Fibroblast of lung (primary cell): ENCODE data around the gene MSH3. TPM values are rescaled to one million over a fixed set of nuclear protein-coding genes. Genes with fewer than 3 reads are reported as not detected.

Experiments
- DNase-seq, 2 donors: peaks; one replicate each; pipeline versions ENCODE4 v3.0.0 to v3.0.0-alpha.2; 2010; ENCODE audit warnings: low read depth in 2 of 2
- H2AFZ ChIP-seq: 2 replicates; pipeline ENCODE4 v1.5.1; 2012; ENCODE audit warnings: low read length, control low read depth, inconsistent platforms
- H3K27ac ChIP-seq: 2 replicates; pipeline ENCODE4 v1.5.1; 2011; ENCODE audit warnings: low read length, control low read depth; ENCODE audit not compliant: insufficient read depth
- H3K27me3 ChIP-seq: 2 replicates; pipeline ENCODE4 v1.5.1; 2011; ENCODE audit warnings: mild to moderate bottlenecking, low read length; ENCODE audit not compliant: control insufficient read depth, insufficient read depth
- H3K36me3 ChIP-seq: 2 replicates; pipeline ENCODE4 v1.5.1; 2011; ENCODE audit warnings: low read length; ENCODE audit not compliant: control insufficient read depth, insufficient read depth
- H3K4me1 ChIP-seq: 2 replicates; pipeline ENCODE4 v1.5.1; 2011; ENCODE audit warnings: low read length; ENCODE audit not compliant: control insufficient read depth, insufficient read depth; ENCODE audit errors: extremely low read depth
- H3K4me2 ChIP-seq: 2 replicates; pipeline ENCODE4 v1.5.1; 2011; ENCODE audit warnings: low read length, control low read depth; ENCODE audit not compliant: insufficient read depth; ENCODE audit errors: extremely low read depth
- H3K4me3 ChIP-seq, 4 experiments: fragments of 200-600 bp in 1 of 4; sonication (generic) in 1 of 4; replicated peaks in 1 of 4; 2 replicates each; pipeline ENCODE4 v1.5.1; 2011 to 2016; ENCODE audit warnings: low read length in 4 of 4, low read depth in 3 of 4, mild to moderate bottlenecking in 3 of 4, control low read depth in 2 of 4, inconsistent platforms in 1 of 4, mixed read lengths in 1 of 4; ENCODE audit not compliant: insufficient read depth in 1 of 4; ENCODE audit errors: control extremely low read depth in 1 of 4
- H3K79me2 ChIP-seq: 2 replicates; pipeline ENCODE4 v1.5.1; 2012; ENCODE audit warnings: mild to moderate bottlenecking, low read length, inconsistent platforms; ENCODE audit not compliant: control insufficient read depth, insufficient read depth
- H3K9ac ChIP-seq: 2 replicates; pipeline ENCODE4 v1.5.1; 2011; ENCODE audit warnings: mild to moderate bottlenecking, low read length, control low read depth; ENCODE audit not compliant: insufficient read depth
- H3K9me3 ChIP-seq: 2 replicates; pipeline ENCODE4 v1.5.1; 2012; ENCODE audit warnings: low read depth, low read length; ENCODE audit not compliant: control insufficient read depth, insufficient read depth
- H4K20me1 ChIP-seq: 2 replicates; pipeline ENCODE4 v1.5.1; 2011; ENCODE audit warnings: low read length; ENCODE audit not compliant: control insufficient read depth, insufficient read depth; ENCODE audit errors: extremely low read depth
- CTCF ChIP-seq, 2 donors: IDR thresholded peaks in 1 of 2; conservative IDR thresholded peaks in 1 of 2; 1 replicate in 1 of 2; 2 replicates in 1 of 2; pipeline ENCODE4 v1.5.1; 2011 to 2012; ENCODE audit warnings: low read length in 2 of 2, control low read depth in 1 of 2, inconsistent platforms in 1 of 2, low read depth in 1 of 2, mild to moderate bottlenecking in 1 of 2
- EZH2 ChIP-seq: IDR thresholded peaks from 2 replicates; pipeline ENCODE4 v1.5.1; 2012; ENCODE audit warnings: low read length, control low read depth, mild to moderate bottlenecking; ENCODE audit errors: missing control alignments
- polyA plus RNA-seq, 2 donors: library from polyadenylated mRNA; depleted of rRNA in 1 of 2; stranded (reverse) in 1 of 2; unstranded in 1 of 2; fragments of >200 nt; gene quantifications; 2 replicates each; pipeline ENCODE4 v1.2.1, GENCODE V29; 2011 to 2012; ENCODE audit warnings: missing spikeins in 1 of 2
- total RNA-seq: library from RNA; depleted of rRNA; stranded (reverse); fragments of >200 nt; gene quantifications from 2 replicates; pipeline ENCODE4 v1.2.1, GENCODE V29; 2014

The MSH3 gene
- total and polyA plus RNA-seq, 2 donors (not counting 1 experiment from before 2014, with no cell fraction given): 9.1 to 14.4 TPM

DNA sequence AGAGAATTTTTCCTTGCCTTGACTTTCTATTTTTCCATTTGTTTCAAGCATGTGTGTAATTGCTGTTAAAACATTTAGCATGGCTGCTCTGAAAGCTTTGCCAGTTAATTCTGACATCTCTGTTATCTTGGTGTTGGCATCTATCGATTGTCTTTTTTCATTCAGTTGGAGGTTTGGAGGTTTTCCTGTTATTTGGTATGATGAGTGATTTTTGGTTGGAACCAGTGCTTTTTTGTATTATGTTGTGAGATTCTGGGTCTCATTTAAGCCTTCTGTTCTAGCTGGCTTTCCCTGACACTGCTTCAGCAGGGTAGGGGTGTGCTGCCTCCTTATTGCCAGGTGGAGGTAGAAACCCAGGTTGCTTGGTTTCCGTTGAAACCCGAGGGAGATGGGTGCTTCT is 41.2 kb downstream of the MSH3 start:
- no peak for TF ChIP-seq CTCF (conservative IDR thresholded peaks at IDR 0.05 in 1 of 2, IDR thresholded peaks at IDR 0.05 in 1 of 2; ENCODE audit: low read depth in 1 of 2, low read length in 2 of 2)
- TF ChIP-seq EZH2: no peak
- H3K4me2 ChIP-seq: no peak overlapping the region
- H2AFZ ChIP-seq: no peak overlapping the region
- no peaks in the 10 kb centered on the region for H3K79me2 ChIP-seq
- no peak overlapping the region for H3K27ac ChIP-seq
- no peaks in the 10 kb centered on the region for H4K20me1 ChIP-seq
- DNase-seq: no peak
- no peaks in the 10 kb centered on the region for H3K36me3 ChIP-seq
- no peak overlapping the region for H3K9ac ChIP-seq
- H3K27me3 ChIP-seq: no peaks in the 10 kb centered on the region
- H3K9me3 ChIP-seq: no peaks in the 10 kb centered on the region
- no peaks in the 10 kb centered on the region for H3K4me1 ChIP-seq
- no peak overlapping the region for H3K4me3 ChIP-seq

DNA sequence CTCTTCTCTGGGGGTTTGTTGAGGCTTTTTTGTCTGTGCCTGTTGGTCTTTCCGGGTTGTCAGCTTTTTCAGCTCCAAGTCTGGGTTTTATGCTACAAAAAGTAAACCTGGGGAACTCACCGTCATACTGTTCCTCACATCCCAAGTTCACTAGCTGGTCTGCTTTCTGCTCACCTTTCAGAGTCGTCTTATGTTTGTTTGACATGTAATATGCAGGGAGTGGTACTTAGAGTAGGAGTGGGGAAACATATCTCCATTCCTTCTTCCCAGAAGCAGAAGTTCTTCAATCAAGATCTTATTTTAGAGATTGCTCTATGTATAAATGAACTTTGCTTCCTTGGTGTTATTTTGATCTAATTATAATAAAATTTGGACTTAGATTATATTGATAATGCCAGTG is 42.0 kb downstream of the MSH3 start:
- Histone ChIP-seq H3K9me3 (no peaks in the 10 kb centered on the region), H3K4me3 (no peak overlapping the region), H3K4me2 (no peak overlapping the region), H3K27me3 (no peaks in the 10 kb centered on the region), H3K9ac (no peak overlapping the region), H3K36me3 (no peaks in the 10 kb centered on the region), H3K79me2 (no peaks in the 10 kb centered on the region), H2AFZ (no peak overlapping the region), H3K27ac (no peak overlapping the region), H4K20me1 (no peaks in the 10 kb centered on the region), H3K4me1 (no peaks in the 10 kb centered on the region)
- DNase-seq: no peak
- TF ChIP-seq CTCF (conservative IDR thresholded peaks at IDR 0.05 in 1 of 2, IDR thresholded peaks at IDR 0.05 in 1 of 2; ENCODE audit: low read depth in 1 of 2, low read length in 2 of 2): no peak
- no peak for TF ChIP-seq EZH2

DNA sequence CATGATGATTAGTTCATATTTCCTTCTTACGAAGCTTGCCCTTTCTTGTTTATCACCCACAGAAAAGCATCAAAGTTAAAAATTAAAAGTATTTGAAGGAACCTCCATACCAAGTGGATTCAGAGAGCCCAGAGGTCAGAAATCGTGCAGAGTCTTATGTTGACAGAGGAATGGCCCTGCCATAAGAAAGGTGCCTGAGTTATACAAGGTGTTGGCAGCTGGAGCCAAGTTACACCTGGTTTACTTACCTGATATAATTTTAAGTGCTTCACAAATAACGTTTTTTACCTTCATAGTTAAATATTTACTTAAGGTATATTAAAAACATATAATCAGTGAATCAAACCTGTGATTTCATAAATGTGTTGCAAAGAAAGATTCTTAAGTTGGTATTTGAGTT is 42.6 kb downstream of the MSH3 start:
- H2AFZ ChIP-seq: no peak overlapping the region
- no peaks in the 10 kb centered on the region for H4K20me1 ChIP-seq
- H3K36me3 ChIP-seq: no peaks in the 10 kb centered on the region
- H3K9me3 ChIP-seq: no peaks in the 10 kb centered on the region
- no peaks in the 10 kb centered on the region for H3K4me1 ChIP-seq
- H3K9ac ChIP-seq: no peak overlapping the region
- H3K27me3 ChIP-seq: no peaks in the 10 kb centered on the region
- H3K4me3 ChIP-seq: no peak overlapping the region
- no peak for TF ChIP-seq CTCF (conservative IDR thresholded peaks at IDR 0.05 in 1 of 2, IDR thresholded peaks at IDR 0.05 in 1 of 2; ENCODE audit: low read depth in 1 of 2, low read length in 2 of 2)
- no peak for TF ChIP-seq EZH2
- H3K79me2 ChIP-seq: no peaks in the 10 kb centered on the region
- DNase-seq: no peak
- H3K4me2 ChIP-seq: no peak overlapping the region
- no peak overlapping the region for H3K27ac ChIP-seq
